ENCODE results near the gene PRSS12.
"Not testable (repeated sequence)": the region's sequence is repeated elsewhere in the genome, so short reads cannot be mapped to it uniquely, and the experiment has no call there.

GRCh38 chr4:118266145-118266496, 86.7 kb downstream of the PRSS12 start:
- TF ChIP-seq ZNF8 (CRISPR knock-in tag; IDR thresholded peaks at IDR 0.05); CSDC2 (CRISPR knock-in tag; IDR thresholded peaks at IDR 0.05); ZFP3 (CRISPR knock-in tag; IDR thresholded peaks at IDR 0.05); TCF4 (CRISPR knock-in tag; IDR thresholded peaks at IDR 0.05; ENCODE audit: borderline replicate concordance); ESRRG (CRISPR knock-in tag; IDR thresholded peaks at IDR 0.05); ARNTL (CRISPR knock-in tag; IDR thresholded peaks at IDR 0.05; ENCODE audit: borderline replicate concordance, low read depth); PATZ1 (CRISPR knock-in tag; IDR thresholded peaks at IDR 0.05; ENCODE audit: borderline replicate concordance); RARB (CRISPR knock-in tag; IDR thresholded peaks at IDR 0.05); ZNF70 (CRISPR knock-in tag; IDR thresholded peaks at IDR 0.05); ZC3H10 (CRISPR knock-in tag; IDR thresholded peaks at IDR 0.05); ZFP30 (CRISPR knock-in tag; IDR thresholded peaks at IDR 0.05): not testable (repeated sequence)
- TF ChIP-seq, protein P1, sequence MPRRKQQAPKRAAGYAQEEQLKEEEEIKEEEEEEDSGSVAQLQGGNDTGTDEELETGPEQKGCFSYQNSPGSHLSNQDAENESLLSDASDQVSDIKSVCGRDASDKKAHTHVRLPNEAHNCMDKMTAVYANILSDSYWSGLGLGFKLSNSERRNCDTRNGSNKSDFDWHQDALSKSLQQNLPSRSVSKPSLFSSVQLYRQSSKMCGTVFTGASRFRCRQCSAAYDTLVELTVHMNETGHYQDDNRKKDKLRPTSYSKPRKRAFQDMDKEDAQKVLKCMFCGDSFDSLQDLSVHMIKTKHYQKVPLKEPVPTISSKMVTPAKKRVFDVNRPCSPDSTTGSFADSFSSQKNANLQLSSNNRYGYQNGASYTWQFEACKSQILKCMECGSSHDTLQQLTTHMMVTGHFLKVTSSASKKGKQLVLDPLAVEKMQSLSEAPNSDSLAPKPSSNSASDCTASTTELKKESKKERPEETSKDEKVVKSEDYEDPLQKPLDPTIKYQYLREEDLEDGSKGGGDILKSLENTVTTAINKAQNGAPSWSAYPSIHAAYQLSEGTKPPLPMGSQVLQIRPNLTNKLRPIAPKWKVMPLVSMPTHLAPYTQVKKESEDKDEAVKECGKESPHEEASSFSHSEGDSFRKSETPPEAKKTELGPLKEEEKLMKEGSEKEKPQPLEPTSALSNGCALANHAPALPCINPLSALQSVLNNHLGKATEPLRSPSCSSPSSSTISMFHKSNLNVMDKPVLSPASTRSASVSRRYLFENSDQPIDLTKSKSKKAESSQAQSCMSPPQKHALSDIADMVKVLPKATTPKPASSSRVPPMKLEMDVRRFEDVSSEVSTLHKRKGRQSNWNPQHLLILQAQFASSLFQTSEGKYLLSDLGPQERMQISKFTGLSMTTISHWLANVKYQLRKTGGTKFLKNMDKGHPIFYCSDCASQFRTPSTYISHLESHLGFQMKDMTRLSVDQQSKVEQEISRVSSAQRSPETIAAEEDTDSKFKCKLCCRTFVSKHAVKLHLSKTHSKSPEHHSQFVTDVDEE (CRISPR knock-in tag; IDR thresholded peaks at IDR 0.05): not testable (repeated sequence)
- TF ChIP-seq, protein P2, sequence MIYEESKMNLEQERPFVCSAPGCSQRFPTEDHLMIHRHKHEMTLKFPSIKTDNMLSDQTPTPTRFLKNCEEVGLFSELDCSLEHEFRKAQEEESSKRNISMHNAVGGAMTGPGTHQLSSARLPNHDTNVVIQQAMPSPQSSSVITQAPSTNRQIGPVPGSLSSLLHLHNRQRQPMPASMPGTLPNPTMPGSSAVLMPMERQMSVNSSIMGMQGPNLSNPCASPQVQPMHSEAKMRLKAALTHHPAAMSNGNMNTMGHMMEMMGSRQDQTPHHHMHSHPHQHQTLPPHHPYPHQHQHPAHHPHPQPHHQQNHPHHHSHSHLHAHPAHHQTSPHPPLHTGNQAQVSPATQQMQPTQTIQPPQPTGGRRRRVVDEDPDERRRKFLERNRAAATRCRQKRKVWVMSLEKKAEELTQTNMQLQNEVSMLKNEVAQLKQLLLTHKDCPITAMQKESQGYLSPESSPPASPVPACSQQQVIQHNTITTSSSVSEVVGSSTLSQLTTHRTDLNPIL (CRISPR knock-in tag; IDR thresholded peaks at IDR 0.05; ENCODE audit: low read depth): not testable (repeated sequence)
